Smooth muscle cell (in vitro differentiated cells): ENCODE data around the gene SUN5. TPM values are rescaled to one million over a fixed set of nuclear protein-coding genes. Genes with fewer than 3 reads are reported as not detected.

Source experiments
- DNase-seq: peaks from one replicate; lab custom pipeline; 2025; ENCODE audit not compliant: unreplicated experiment; lab: John Stamatoyannopoulos, UW
- H2AFZ ChIP-seq: fragments of 200-600 bp; sonication (generic); 2 replicates; pipeline ENCODE4 v1.6.0; 2016; ENCODE audit warnings: antibody characterized with exemption, low read depth, mild to moderate bottlenecking
- H3F3A ChIP-seq: fragments of 200-600 bp; sonication (generic); 2 replicates; pipeline ENCODE4 v1.6.0; 2017; ENCODE audit warnings: antibody characterized with exemption, low read depth
- H3K27ac ChIP-seq: fragments of 200-600 bp; sonication (generic); 2 replicates; pipeline ENCODE4 v1.5.1; 2016; ENCODE audit warnings: low read depth, mild to moderate bottlenecking
- H3K27me3 ChIP-seq: fragments of 200-600 bp; sonication (generic); 2 replicates; pipeline ENCODE4 v1.6.1; 2016; ENCODE audit warnings: low read depth, mild to moderate bottlenecking
- H3K36me3 ChIP-seq: fragments of 200-600 bp; sonication (generic); 2 replicates; pipeline ENCODE4 v1.5.1; 2016; ENCODE audit warnings: low read depth
- H3K4me1 ChIP-seq: fragments of 200-600 bp; sonication (generic); 2 replicates; pipeline ENCODE4 v1.5.1; 2016; ENCODE audit warnings: low read depth
- H3K4me2 ChIP-seq: fragments of 200-600 bp; sonication (generic); 2 replicates; pipeline ENCODE4 v1.6.0; 2016; ENCODE audit warnings: mild to moderate bottlenecking
- H3K4me3 ChIP-seq: fragments of 200-600 bp; sonication (generic); 2 replicates; pipeline ENCODE4 v1.5.1; 2016; ENCODE audit warnings: mild to moderate bottlenecking
- H3K79me2 ChIP-seq: fragments of 200-600 bp; sonication (generic); 2 replicates; pipeline ENCODE4 v1.6.0; 2016; ENCODE audit warnings: low read depth, mild to moderate bottlenecking
- H3K9ac ChIP-seq: fragments of 200-600 bp; sonication (generic); 2 replicates; pipeline ENCODE4 v1.6.0; 2016; ENCODE audit warnings: low read depth
- H3K9me3 ChIP-seq: fragments of 200-600 bp; sonication (generic); replicated peaks from 2 replicates; pipeline ENCODE4 v1.5.1; 2016; ENCODE audit warnings: low read depth
- H4K20me1 ChIP-seq: fragments of 200-600 bp; sonication (generic); 2 replicates; pipeline ENCODE4 v1.6.0; 2016; ENCODE audit warnings: low read depth
- CTCF ChIP-seq: fragments of 200-600 bp; sonication (generic); IDR thresholded peaks from 2 replicates; pipeline ENCODE4 v1.5.1; 2017; ENCODE audit warnings: borderline replicate concordance, mild to moderate bottlenecking, antibody characterized with exemption; ENCODE audit not compliant: insufficient read depth, poor library complexity, severe bottlenecking
- WGBS: methylation state at CpG from one replicate; pipeline ENCODE4 v1.1.7; 2016; ENCODE audit warnings: low lambda C conversion rate; 5-methylcytosine and 5-hydroxymethylcytosine counted together
- polyA plus RNA-seq: library from polyadenylated mRNA; unstranded; fragments of >200 nt; fragmentation: Nextera tagmentation; extraction: Ambion mirVana; gene quantifications from 2 replicates; pipeline ENCODE4 v1.2.1, GENCODE V29; 2016
- total RNA-seq: library from RNA; depleted of rRNA; stranded (reverse); fragments of >200 nt; gene quantifications from 2 replicates; pipeline ENCODE4 v1.2.3, GENCODE V29; 2014

SUN5 gene
- total and polyA plus RNA-seq, 2 experiments from 2014 or later, result not detected

GRCh38 chr20:33023439-33024242 is 19.4 kb upstream of the SUN5 start:
- H3K9me3 ChIP-seq, result no peaks in the 10 kb centered on the region
- no peak overlapping the region for H3K4me3 ChIP-seq
- H3K27ac ChIP-seq, result no peak overlapping the region
- no peak overlapping the region for H2AFZ ChIP-seq
- H3K9ac ChIP-seq, result no peak overlapping the region
- no peaks in the 10 kb centered on the region for H3K4me1 ChIP-seq
- no peak overlapping the region for H3K4me2 ChIP-seq
- H4K20me1 ChIP-seq, result no peaks in the 10 kb centered on the region
- no peak for TF ChIP-seq CTCF
- no peaks in the 10 kb centered on the region for H3K36me3 ChIP-seq
- H3K79me2 ChIP-seq, result no peaks in the 10 kb centered on the region
- H3K27me3 ChIP-seq, result peaks cover 35% of the 10 kb centered on the region
- 77% methylated on average over 6 of the region's 6 CpGs for WGBS
- no peak for DNase-seq
- H3F3A ChIP-seq, result no peaks in the 10 kb centered on the region

- WGBS, result 86% methylated on average over 7 of the region's 7 CpGs
- Histone ChIP-seq H3K27ac (no peak overlapping the region), H3K9ac (no peak overlapping the region), H3K79me2 (no peaks in the 10 kb centered on the region), H3K27me3 (peaks cover 27% of the 10 kb centered on the region), H4K20me1 (no peaks in the 10 kb centered on the region), H3K4me1 (no peaks in the 10 kb centered on the region), H3K9me3 (no peaks in the 10 kb centered on the region), H3K4me3 (no peak overlapping the region), H3F3A (no peaks in the 10 kb centered on the region), H3K36me3 (no peaks in the 10 kb centered on the region), H2AFZ (no peak overlapping the region), H3K4me2 (no peak overlapping the region)
- no peak for TF ChIP-seq CTCF
- no peak for DNase-seq
These were observed 18.6 kb upstream of the SUN5 start for GRCh38 chr20:33022694-33023438.

GRCh38 chr20:33022289-33022688 is 18.1 kb upstream of the SUN5 start:
- no peaks in the 10 kb centered on the region for H4K20me1 ChIP-seq
- no peak overlapping the region for H3K4me2 ChIP-seq
- DNase-seq, result no peak
- no peaks in the 10 kb centered on the region for H3K79me2 ChIP-seq
- H3K4me1 ChIP-seq, result no peaks in the 10 kb centered on the region
- H3K27ac ChIP-seq, result no peak overlapping the region
- 87% methylated on average over 4 of the region's 4 CpGs for WGBS
- peaks cover 25% of the 10 kb centered on the region for H3K27me3 ChIP-seq
- no peaks in the 10 kb centered on the region for H3F3A ChIP-seq
- H2AFZ ChIP-seq, result no peak overlapping the region
- no peak overlapping the region for H3K4me3 ChIP-seq
- no peaks in the 10 kb centered on the region for H3K36me3 ChIP-seq
- H3K9me3 ChIP-seq, result no peaks in the 10 kb centered on the region
- no peak for TF ChIP-seq CTCF
- H3K9ac ChIP-seq, result no peak overlapping the region
